Measurements from ENCODE around the gene CNTROB. TPM values are rescaled to one million over a fixed set of nuclear protein-coding genes. Genes with fewer than 3 reads are reported as not detected.
A peak's percentile ranks its signal among the peaks of the same experiment; 100 is the strongest.

Gene CNTROB
- total RNA-seq, 1 donor from 2014 or later = 30.2 TPM

GRCh38 chr17:7967751-7968150, 35.7 kb downstream of the CNTROB start:
- H3K4me3 Mint-ChIP-seq (ENCODE audit: unreplicated experiment) = no peak overlapping the region
- TF ChIP-seq, protein P1, sequence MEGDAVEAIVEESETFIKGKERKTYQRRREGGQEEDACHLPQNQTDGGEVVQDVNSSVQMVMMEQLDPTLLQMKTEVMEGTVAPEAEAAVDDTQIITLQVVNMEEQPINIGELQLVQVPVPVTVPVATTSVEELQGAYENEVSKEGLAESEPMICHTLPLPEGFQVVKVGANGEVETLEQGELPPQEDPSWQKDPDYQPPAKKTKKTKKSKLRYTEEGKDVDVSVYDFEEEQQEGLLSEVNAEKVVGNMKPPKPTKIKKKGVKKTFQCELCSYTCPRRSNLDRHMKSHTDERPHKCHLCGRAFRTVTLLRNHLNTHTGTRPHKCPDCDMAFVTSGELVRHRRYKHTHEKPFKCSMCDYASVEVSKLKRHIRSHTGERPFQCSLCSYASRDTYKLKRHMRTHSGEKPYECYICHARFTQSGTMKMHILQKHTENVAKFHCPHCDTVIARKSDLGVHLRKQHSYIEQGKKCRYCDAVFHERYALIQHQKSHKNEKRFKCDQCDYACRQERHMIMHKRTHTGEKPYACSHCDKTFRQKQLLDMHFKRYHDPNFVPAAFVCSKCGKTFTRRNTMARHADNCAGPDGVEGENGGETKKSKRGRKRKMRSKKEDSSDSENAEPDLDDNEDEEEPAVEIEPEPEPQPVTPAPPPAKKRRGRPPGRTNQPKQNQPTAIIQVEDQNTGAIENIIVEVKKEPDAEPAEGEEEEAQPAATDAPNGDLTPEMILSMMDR (IDR thresholded peaks at IDR 0.05) = no peak
- H3K9me3 Mint-ChIP-seq (ENCODE audit: unreplicated experiment) = no peaks in the 10 kb centered on the region
- peaks cover 19% of the 10 kb centered on the region for H3K27me3 Mint-ChIP-seq (ENCODE audit: unreplicated experiment)
- no peaks in the 10 kb centered on the region for H3K4me1 Mint-ChIP-seq (ENCODE audit: unreplicated experiment)
- no peaks in the 10 kb centered on the region for H3K36me3 Mint-ChIP-seq (ENCODE audit: unreplicated experiment)
- no peak overlapping the region for H3K27ac Mint-ChIP-seq (ENCODE audit: unreplicated experiment)
- DNase-seq (ENCODE audit: extremely low spot score, unreplicated experiment) = no peak

DNA sequence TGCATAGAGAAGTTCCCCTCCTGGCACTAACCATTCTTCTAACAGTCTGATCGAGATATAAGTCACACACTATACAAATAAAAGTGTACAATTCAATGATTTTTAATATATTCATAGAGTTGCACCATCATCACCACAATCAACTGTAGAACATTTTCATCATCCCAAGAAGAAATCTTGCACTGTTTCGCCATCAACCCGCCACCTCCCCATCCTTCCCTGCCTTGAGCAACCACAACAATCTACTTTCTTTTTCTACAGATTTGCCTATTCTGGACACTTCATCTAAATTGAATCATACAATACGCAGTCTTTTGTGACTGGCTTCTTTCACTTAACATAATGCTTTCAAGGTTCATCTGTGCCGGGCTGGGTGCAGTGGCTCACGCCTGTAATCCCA, 37.4 kb downstream of the CNTROB start:
- no peak for DNase-seq (ENCODE audit: extremely low spot score, unreplicated experiment)
- peaks cover 3% of the 10 kb centered on the region for H3K9me3 Mint-ChIP-seq (ENCODE audit: unreplicated experiment)
- no peaks in the 10 kb centered on the region for H3K36me3 Mint-ChIP-seq (ENCODE audit: unreplicated experiment)
- TF ChIP-seq, protein P1 (IDR thresholded peaks at IDR 0.05) = no peak
- H3K27me3 Mint-ChIP-seq (ENCODE audit: unreplicated experiment) = peaks cover 19% of the 10 kb centered on the region
- H3K4me1 Mint-ChIP-seq (ENCODE audit: unreplicated experiment) = no peaks in the 10 kb centered on the region
- no peak overlapping the region for H3K27ac Mint-ChIP-seq (ENCODE audit: unreplicated experiment)
- H3K4me3 Mint-ChIP-seq (ENCODE audit: unreplicated experiment) = no peak overlapping the region

GRCh38 chr17:7971651-7972050, 39.6 kb downstream of the CNTROB start:
- no peak for DNase-seq (ENCODE audit: extremely low spot score, unreplicated experiment)
- no peaks in the 10 kb centered on the region for H3K36me3 Mint-ChIP-seq (ENCODE audit: unreplicated experiment)
- no peak overlapping the region for H3K4me3 Mint-ChIP-seq (ENCODE audit: unreplicated experiment)
- peaks cover 11% of the 10 kb centered on the region for H3K9me3 Mint-ChIP-seq (ENCODE audit: unreplicated experiment)
- TF ChIP-seq, protein P1 (IDR thresholded peaks at IDR 0.05) = no peak
- no peaks in the 10 kb centered on the region for H3K4me1 Mint-ChIP-seq (ENCODE audit: unreplicated experiment)
- peaks cover 27% of the 10 kb centered on the region for H3K27me3 Mint-ChIP-seq (ENCODE audit: unreplicated experiment)
- no peak overlapping the region for H3K27ac Mint-ChIP-seq (ENCODE audit: unreplicated experiment)

DNA sequence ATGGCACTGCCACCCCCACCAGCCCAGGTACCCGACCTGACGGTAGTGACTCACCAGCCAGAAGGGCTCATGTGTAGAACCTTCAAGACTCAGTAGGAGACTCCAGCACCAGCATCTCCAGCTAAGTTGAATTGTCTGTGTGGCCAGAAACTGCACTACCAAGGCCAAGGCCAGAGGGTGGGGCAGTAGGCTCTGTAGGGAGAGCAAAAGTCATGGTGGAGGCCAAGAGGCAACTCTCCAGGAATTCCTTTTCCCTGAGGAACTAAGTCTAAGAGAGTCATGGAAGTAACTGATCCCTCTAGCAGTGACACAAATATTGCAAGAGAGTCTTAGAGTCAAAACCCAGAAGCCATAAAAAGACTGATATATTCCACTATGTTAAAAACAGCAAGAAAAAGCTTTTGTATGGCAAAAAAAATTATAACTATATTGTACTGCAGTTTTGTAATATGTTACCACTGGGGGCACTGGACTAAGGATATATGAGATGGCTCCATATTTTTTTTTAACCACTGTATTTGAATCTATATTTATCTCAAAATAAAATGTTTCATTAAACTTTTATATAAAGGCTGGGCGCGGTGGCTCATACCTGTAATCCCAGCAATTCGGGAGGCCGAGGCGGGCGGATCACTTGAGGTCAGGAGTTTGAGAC, 40.3 kb downstream of the CNTROB start:
- TF ChIP-seq, protein P1 (IDR thresholded peaks at IDR 0.05) = peak; percentile 44
- H3K27me3 Mint-ChIP-seq (ENCODE audit: unreplicated experiment) = peaks cover 31% of the 10 kb centered on the region
- no peak overlapping the region for H3K4me3 Mint-ChIP-seq (ENCODE audit: unreplicated experiment)
- no peak overlapping the region for H3K27ac Mint-ChIP-seq (ENCODE audit: unreplicated experiment)
- H3K36me3 Mint-ChIP-seq (ENCODE audit: unreplicated experiment) = no peaks in the 10 kb centered on the region
- no peaks in the 10 kb centered on the region for H3K4me1 Mint-ChIP-seq (ENCODE audit: unreplicated experiment)
- no peak for DNase-seq (ENCODE audit: extremely low spot score, unreplicated experiment)
- H3K9me3 Mint-ChIP-seq (ENCODE audit: unreplicated experiment) = peaks cover 11% of the 10 kb centered on the region

- H3K27ac Mint-ChIP-seq (ENCODE audit: unreplicated experiment) = no peak overlapping the region
- H3K9me3 Mint-ChIP-seq (ENCODE audit: unreplicated experiment) = peaks cover 11% of the 10 kb centered on the region
- no peaks in the 10 kb centered on the region for H3K36me3 Mint-ChIP-seq (ENCODE audit: unreplicated experiment)
- H3K27me3 Mint-ChIP-seq (ENCODE audit: unreplicated experiment) = peaks cover 33% of the 10 kb centered on the region
- DNase-seq (ENCODE audit: extremely low spot score, unreplicated experiment) = no peak
- no peaks in the 10 kb centered on the region for H3K4me1 Mint-ChIP-seq (ENCODE audit: unreplicated experiment)
- no peak overlapping the region for H3K4me3 Mint-ChIP-seq (ENCODE audit: unreplicated experiment)
- TF ChIP-seq, protein P1 (IDR thresholded peaks at IDR 0.05) = no peak
Observed at GRCh38 chr17:7974638-7975131, 42.7 kb downstream of the CNTROB start.

Measured in osteocyte (in vitro differentiated cells).